Adrenal gland (tissue), 12 donors: ENCODE data around the gene RNF207. TPM values are rescaled to one million over a fixed set of nuclear protein-coding genes. Genes with fewer than 3 reads are reported as not detected.

Experiments
- DNase-seq, 7 donors: peaks; one replicate each; pipeline ENCODE4 v3.0.0-alpha.2; 2019 to 2020
- H3K27ac ChIP-seq, 5 donors: fragments of 200-600 bp; sonication (generic) in 4 of 5; 1 replicate in 3 of 5; 2 replicates in 2 of 5; pipeline versions ENCODE4 v1.5.1 to v1.8.0; 2016 to 2020; ENCODE audit warnings: mild to moderate bottlenecking in 1 of 5
- H3K27me3 ChIP-seq: fragments of 200-600 bp; 2 replicates; pipeline ENCODE4 v1.8.0; 2021
- H3K36me3 ChIP-seq, 2 donors: fragments of 200-600 bp; replicated peaks in 1 of 2; 1 replicate in 1 of 2; 2 replicates in 1 of 2; pipeline versions ENCODE4 v1.5.1 to v1.8.0; 2018 to 2022
- H3K4me1 ChIP-seq, 2 donors: fragments of 200-600 bp; replicated peaks in 1 of 2; 1 replicate in 1 of 2; 2 replicates in 1 of 2; pipeline versions ENCODE4 v1.5.1 to v1.8.0; 2018 to 2021
- H3K4me3 ChIP-seq, 4 donors: fragments of 200-600 bp; sonication (generic) in 3 of 4; one replicate each; pipeline ENCODE4 v1.5.1; 2016 to 2018
- H3K9me3 ChIP-seq, 3 donors: fragments of 200-600 bp; sonication (generic) in 1 of 3; replicated peaks in 1 of 3; 1 replicate in 2 of 3; 2 replicates in 1 of 3; pipeline versions ENCODE4 v1.5.1 to v1.8.0; 2016 to 2021
- CTCF ChIP-seq, 6 experiments: fragments of 450-650 bp in 4 of 6; fragments of 200-600 bp in 2 of 6; sonication (generic) in 1 of 6; IDR thresholded peaks; 1 replicate in 5 of 6; 2 replicates in 1 of 6; pipeline versions ENCODE4 v1.5.1 to v1.8.0; 2016 to 2021; ENCODE audit warnings: antibody characterized with exemption in 6 of 6, mild to moderate bottlenecking in 2 of 6, moderate library complexity in 1 of 6
- POLR2A ChIP-seq, 2 donors: fragments of 450-650 bp; IDR thresholded peaks; one replicate each; pipeline ENCODE4 v1.6.1; 2017; ENCODE audit warnings: antibody characterized with exemption in 2 of 2, mild to moderate bottlenecking in 2 of 2, moderate library complexity in 1 of 2
- WGBS, 4 donors: extraction: QIAGEN DNeasy Blood & Tissue Kit in 2 of 4; methylation state at CpG; one replicate each; pipeline versions ENCODE4 v1.1.5 to v1.1.7; 2013 to 2017; 5-methylcytosine and 5-hydroxymethylcytosine counted together
- intact Hi-C, 2 donors: fragments of 100-400 bp; cut with DNase I; formaldehyde crosslinking; loops; one replicate each; pipeline versions ENCODE4 v1.14.1 to v1.15.0; 2022 to 2023
- polyA plus RNA-seq, 3 donors: library from polyadenylated mRNA; stranded (reverse); fragments of 200-250 nt in 2 of 3; fragments of 350-450 nt in 1 of 3; fragmentation: Illumina TruSeq in 1 of 3; extraction: RNeasy Lipid Tissue Mini Kit (QIAGEN cat#74804) in 1 of 3; gene quantifications; one replicate each; pipeline ENCODE4 v1.2.3, GENCODE V29; 2013 to 2014
- total RNA-seq, 9 donors: library from RNA; depleted of rRNA in 4 of 9; stranded (reverse); fragments of >200 nt in 4 of 9; fragments of 120-200 nt in 1 of 9; fragmentation: NEBNext Ultra II Directional in 1 of 9; extraction: Animal tissue kit (Norgen Biotek cat#: 25700) in 1 of 9; gene quantifications; one replicate each; pipeline versions ENCODE4 v1.1.0 to v1.2.4, GENCODE V29; 2013 to 2023
- donor health status: healthy with polysubstance abuse.
- donor health status: Bipolar disorder and iron deficiency.
- donor health status: DM: yes; HTN: yes; CAD: no.
- donor health status: DM: no; HTN: no; CAD: no.
- donor health status: DM: no; HTN: no; CAD: no.
- donor health status: DM: yes; HTN: yes; CAD: no.

RNF207 gene
- total and polyA plus RNA-seq, 12 donors, result 2.2 to 47.4 (median 11.3) TPM

DNA sequence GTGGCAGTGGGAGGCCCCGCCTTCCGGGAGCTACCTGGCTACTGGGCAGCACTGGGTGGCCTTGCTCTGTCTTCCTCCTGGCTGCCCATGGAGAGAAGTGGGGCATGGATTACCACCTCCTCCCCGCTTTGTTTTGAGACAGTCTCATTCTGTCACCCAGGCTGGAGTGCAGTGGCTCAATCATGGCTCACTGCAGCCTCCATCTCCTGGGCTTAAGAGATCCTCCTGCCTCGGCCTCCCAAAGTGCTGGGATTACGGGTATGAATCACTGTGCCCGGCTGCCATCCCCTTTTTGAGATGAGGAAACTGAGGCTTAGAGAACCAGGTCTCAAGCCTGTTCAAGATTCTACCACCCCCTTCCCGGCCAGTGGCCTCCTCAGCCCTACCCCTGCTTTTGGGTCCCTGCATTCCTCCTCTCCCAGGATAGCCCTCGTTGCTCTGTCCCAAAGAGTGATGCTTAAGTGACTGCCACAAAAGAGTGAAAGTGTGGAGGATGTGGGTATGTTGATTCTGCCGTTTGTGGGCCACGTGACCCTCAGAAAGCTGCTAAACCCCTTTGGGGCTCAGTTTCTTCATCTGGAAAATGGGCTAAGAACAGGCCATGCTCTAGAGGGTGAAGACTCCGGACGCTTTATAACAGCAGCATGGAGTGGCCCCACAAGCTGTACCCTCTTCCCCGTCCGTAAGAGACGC is 45.9 kb downstream of the RNF207 start:
- no peak for TF ChIP-seq CTCF (IDR thresholded peaks at IDR 0.05)
- Histone ChIP-seq H3K36me3 (no peaks in the 10 kb centered on the region), H3K27me3 (peaks cover 7% of the 10 kb centered on the region), H3K27ac (no peak overlapping the region), H3K9me3 (no peaks in the 10 kb centered on the region), H3K4me1 (peaks cover 0 to 6% of the 10 kb centered on the region in 2 donors), H3K4me3 (no peak overlapping the region)
- no peak for DNase-seq
- intact Hi-C loops, result no loop called here
- 69 to 81% (median 75%) methylated on average over 13 to 15 of the region's 15 CpGs for WGBS, 4 donors

DNA sequence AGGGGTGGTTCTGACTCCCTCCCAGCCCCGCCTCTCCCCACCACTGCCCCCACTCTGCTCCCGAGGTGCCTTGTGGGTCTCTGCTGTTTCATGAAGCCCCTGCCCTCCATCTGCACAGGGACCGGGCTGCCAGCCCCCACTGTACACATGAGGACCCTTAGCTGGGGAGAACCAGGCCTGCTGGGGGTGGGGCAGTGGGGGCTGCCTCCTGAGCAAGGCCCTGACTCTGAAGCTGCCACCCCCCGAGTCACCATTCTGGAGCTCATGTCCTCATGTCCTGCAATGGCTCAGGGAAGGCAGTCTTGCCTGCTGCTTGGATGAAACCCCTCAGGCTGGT is 46.4 kb downstream of the RNF207 start:
- no peak for TF ChIP-seq POLR2A (IDR thresholded peaks at IDR 0.05)
- TF ChIP-seq CTCF (IDR thresholded peaks at IDR 0.05), result no peak
- H3K9me3 ChIP-seq, result no peaks in the 10 kb centered on the region
- peaks cover 0 to 5% of the 10 kb centered on the region in 2 donors for H3K4me1 ChIP-seq
- WGBS, 4 donors, result 67 to 79% (median 75%) methylated on average over 1 to 4 of the region's 4 CpGs
- peaks cover 7% of the 10 kb centered on the region for H3K27me3 ChIP-seq
- intact Hi-C loops, result no loop called here
- no peak for DNase-seq
- H3K27ac ChIP-seq, result no peak overlapping the region
- H3K36me3 ChIP-seq, result no peaks in the 10 kb centered on the region
- H3K4me3 ChIP-seq, result no peak overlapping the region

DNA sequence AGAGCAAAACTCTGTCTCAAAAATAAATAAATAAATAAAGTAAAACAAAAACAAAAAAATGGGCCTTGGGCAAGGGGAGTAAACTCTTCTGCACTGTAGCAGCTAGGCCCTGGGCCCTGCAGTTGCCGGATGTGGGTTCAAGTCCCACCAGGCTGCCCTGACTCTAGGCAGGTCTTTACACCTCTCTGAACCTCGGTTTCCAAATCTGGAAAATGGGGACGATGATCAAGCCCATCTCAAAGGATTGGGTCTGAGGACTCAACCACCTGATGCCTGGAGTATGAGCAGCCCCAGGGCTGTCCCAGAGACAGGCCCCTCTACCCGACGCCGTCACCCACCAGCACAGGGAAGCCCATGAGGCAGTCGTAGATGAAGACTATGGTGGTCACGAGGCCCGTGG is 47.5 kb downstream of the RNF207 start:
- no peaks in the 10 kb centered on the region for H3K36me3 ChIP-seq
- intact Hi-C loops, result no loop called here
- WGBS, 4 donors, result 82 to 97% (median 90%) methylated on average over 9 of the region's 9 CpGs
- H3K27me3 ChIP-seq, result peaks cover 7% of the 10 kb centered on the region
- TF ChIP-seq POLR2A (IDR thresholded peaks at IDR 0.05) (no peak), CTCF (IDR thresholded peaks at IDR 0.05) (no peak)
- no peak overlapping the region for H3K4me3 ChIP-seq
- H3K9me3 ChIP-seq, result no peaks in the 10 kb centered on the region
- peaks cover 0 to 5% of the 10 kb centered on the region in 2 donors for H3K4me1 ChIP-seq
- DNase-seq, result no peak
- H3K27ac ChIP-seq, result no peak overlapping the region

GRCh38 chr1:6254691-6255090 is 48.8 kb downstream of the RNF207 start:
- intact Hi-C loops, result no loop called here
- no peak overlapping the region for H3K4me3 ChIP-seq
- DNase-seq, result no peak
- H3K27me3 ChIP-seq, result peaks cover 7% of the 10 kb centered on the region
- no peaks in the 10 kb centered on the region for H3K4me1 ChIP-seq
- no peaks in the 10 kb centered on the region for H3K36me3 ChIP-seq
- no peak for TF ChIP-seq CTCF (IDR thresholded peaks at IDR 0.05)
- no peak for TF ChIP-seq POLR2A (IDR thresholded peaks at IDR 0.05)
- WGBS, 4 donors, result 80 to 90% (median 84%) methylated on average over 7 to 16 of the region's 16 CpGs
- H3K27ac ChIP-seq, result no peak overlapping the region
- no peaks in the 10 kb centered on the region for H3K9me3 ChIP-seq
